PC-3 (cell line): Measurements from ENCODE around the gene FBXO41. TPM values are rescaled to one million over a fixed set of nuclear protein-coding genes. Genes with fewer than 3 reads are reported as not detected.

ENCODE experiments used
- ATAC-seq: fragments of 200-7000 bp; cut with Tn5 transposase; 2 replicates; pipeline ENCODE4 v1.9.1; 2020; ENCODE audit warnings: mild to moderate bottlenecking, moderate library complexity
- BruUV-seq: library from RNA; stranded (reverse); fragments of 400-500 nt; replicated peaks from 2 replicates; lab custom pipeline; 2021; lab: Mats Ljungman, UMichigan
- CTCF ChIA-PET: fragments of 300-600 bp; sonication (Branson Sonifier 250); formaldehyde crosslinking; loops from one replicate; lab custom pipeline; 2022; ENCODE audit warnings: antibody characterized with exemption; lab: Charles Lee
- POLR2A ChIA-PET: fragments of 300-600 bp; sonication (Branson Sonifier 250); formaldehyde crosslinking; loops from one replicate; lab custom pipeline; 2022; ENCODE audit warnings: antibody characterized with exemption; ENCODE audit not compliant: unreplicated experiment; lab: Charles Lee
- DNase-seq: peaks from one replicate; pipeline ENCODE4 v3.0.0-alpha.2; 2015
- H2AFZ ChIP-seq: fragments of 300-600 bp; sonication (generic); 2 replicates; pipeline ENCODE4 v1.6.0; 2016; ENCODE audit warnings: antibody characterized with exemption, low read length
- H3F3A ChIP-seq: fragments of 300-600 bp; sonication (generic); one replicate; pipeline ENCODE4 v1.6.0; 2017; ENCODE audit warnings: antibody characterized with exemption, low read length, control low read depth, mild to moderate bottlenecking; ENCODE audit not compliant: unreplicated experiment
- H3K27ac ChIP-seq: fragments of 300-600 bp; sonication (generic); 2 replicates; pipeline ENCODE4 v1.5.1; 2016; ENCODE audit warnings: mild to moderate bottlenecking, low read length
- H3K27me3 ChIP-seq: fragments of 300-600 bp; sonication (generic); 2 replicates; pipeline ENCODE4 v1.6.1; 2016; ENCODE audit warnings: low read length, mixed read lengths
- H3K36me3 ChIP-seq: fragments of 300-600 bp; sonication (generic); 2 replicates; pipeline ENCODE4 v1.6.1; 2016; ENCODE audit warnings: low read depth, mixed run types, low read length, mixed read lengths
- H3K4me1 ChIP-seq: fragments of 300-600 bp; sonication (generic); 2 replicates; pipeline ENCODE4 v1.5.1; 2016; ENCODE audit warnings: low read length; ENCODE audit not compliant: insufficient read depth
- H3K4me2 ChIP-seq: fragments of 300-600 bp; sonication (generic); 2 replicates; pipeline ENCODE4 v1.6.0; 2016; ENCODE audit warnings: low read length
- H3K4me3 ChIP-seq: fragments of 300-600 bp; sonication (generic); 2 replicates; pipeline ENCODE4 v1.5.1; 2016; ENCODE audit warnings: mild to moderate bottlenecking, low read length, mixed read lengths
- H3K79me2 ChIP-seq: fragments of 300-600 bp; sonication (generic); 2 replicates; pipeline ENCODE4 v1.6.1; 2017; ENCODE audit warnings: low read length, mixed read lengths
- H3K9ac ChIP-seq: fragments of 300-600 bp; sonication (generic); 2 replicates; pipeline ENCODE4 v1.6.0; 2016; ENCODE audit warnings: mild to moderate bottlenecking, low read length
- H3K9me2 ChIP-seq: fragments of 300-600 bp; sonication (generic); replicated peaks from 2 replicates; pipeline ENCODE4 v1.6.1; 2016; ENCODE audit warnings: mixed run types, low read length, mixed read lengths
- H3K9me3 ChIP-seq: fragments of 300-600 bp; sonication (generic); 2 replicates; pipeline ENCODE4 v1.6.1; 2016; ENCODE audit warnings: low read length, mixed read lengths
- H4K20me1 ChIP-seq: fragments of 300-600 bp; sonication (generic); 2 replicates; pipeline ENCODE4 v1.6.1; 2016; ENCODE audit warnings: low read length, mixed read lengths
- CTCF ChIP-seq: fragments of 300-600 bp; sonication (generic); conservative IDR thresholded peaks from 2 replicates; pipeline ENCODE4 v1.5.1; 2017; ENCODE audit warnings: antibody characterized with exemption, low read depth, mild to moderate bottlenecking, low read length
- EZH2 ChIP-seq: fragments of 300-600 bp; sonication (generic); IDR thresholded peaks from one replicate; pipeline ENCODE4 v1.6.1; 2017; ENCODE audit warnings: antibody characterized with exemption, mild to moderate bottlenecking, low read length; ENCODE audit not compliant: unreplicated experiment
- EZH2phosphoT487 ChIP-seq: fragments of 300-600 bp; sonication (generic); IDR thresholded peaks from 2 replicates; pipeline ENCODE4 v1.6.1; 2018; ENCODE audit warnings: mild to moderate bottlenecking, antibody characterized with exemption, low read length, borderline replicate concordance
- intact Hi-C: fragments of 100-400 bp; cut with micrococcal nuclease; formaldehyde crosslinking; loops from 2 replicates; pipeline ENCODE4 v1.9.0; 2023
- total RNA-seq: library from RNA; depleted of rRNA; stranded (reverse); fragments of >200 nt; gene quantifications from 2 replicates; pipeline ENCODE4 v1.2.3, GENCODE V29; 2014

The FBXO41 gene
- total RNA-seq, 1 experiment from 2014 or later: 4.2 TPM

- DNase-seq (no peak), ATAC-seq (no peak)
- POLR2A ChIA-PET: no interaction called here
- BruUV-seq: TSS peak; percentile 25
- Histone ChIP-seq H3K36me3 (no peaks in the 10 kb centered on the region), H3K27me3 (no peaks in the 10 kb centered on the region), H4K20me1 (no peaks in the 10 kb centered on the region), H3F3A (no peaks in the 10 kb centered on the region), H2AFZ (peak overlapping the region; percentile 87; the same call in 1 of the 2 replicates), H3K9ac (peak overlapping the region; percentile 65; the same call in 1 of the 2 replicates), H3K4me3 (peak overlapping the region; percentile 83), H3K9me3 (no peaks in the 10 kb centered on the region), H3K79me2 (0 out of 2 replicates have a peak, but pooled peaks cover 10% of the 10 kb centered on the region), H3K4me1 (peaks cover 12% of the 10 kb centered on the region; the same call in 1 of the 2 replicates), H3K9me2 (no peaks in the 10 kb centered on the region), H3K27ac (no peak overlapping the region), H3K4me2 (peak overlapping the region; percentile 95)
- CTCF ChIA-PET: no interaction called here
- intact Hi-C loops: no loop called here
- TF ChIP-seq CTCF (no peak), EZH2phosphoT487 (no peak), EZH2 (no peak)
Measured at GRCh38 chr2:73282924-73283544, 1.2 kb downstream of the FBXO41 start.

- Histone ChIP-seq H3K9ac (no peak overlapping the region), H3K9me2 (no peaks in the 10 kb centered on the region), H3K79me2 (0 out of 2 replicates have a peak, but pooled peaks cover 10% of the 10 kb centered on the region), H3K27me3 (no peaks in the 10 kb centered on the region), H4K20me1 (no peaks in the 10 kb centered on the region), H3K36me3 (no peaks in the 10 kb centered on the region), H3K4me1 (peaks cover 12% of the 10 kb centered on the region; the same call in 1 of the 2 replicates), H3K9me3 (no peaks in the 10 kb centered on the region), H3F3A (no peaks in the 10 kb centered on the region), H3K4me2 (no peak overlapping the region), H2AFZ (no peak overlapping the region), H3K4me3 (no peak overlapping the region), H3K27ac (no peak overlapping the region)
- DNase-seq (no peak), ATAC-seq (no peak)
- TF ChIP-seq EZH2 (no peak), CTCF (no peak), EZH2phosphoT487 (no peak)
- no TSS peak for BruUV-seq
- ChIA-PET CTCF (no interaction called here), POLR2A (no interaction called here)
- intact Hi-C loops: no loop called here
Measured at GRCh38 chr2:73281244-73281643, 3.0 kb downstream of the FBXO41 start.

- Histone ChIP-seq H3K9me2 (no peaks in the 10 kb centered on the region), H3K4me1 (peaks cover 12% of the 10 kb centered on the region; the same call in 1 of the 2 replicates), H3K9ac (no peak overlapping the region), H3K36me3 (no peaks in the 10 kb centered on the region), H4K20me1 (no peaks in the 10 kb centered on the region), H3K27me3 (no peaks in the 10 kb centered on the region), H2AFZ (no peak overlapping the region), H3F3A (no peaks in the 10 kb centered on the region), H3K27ac (no peak overlapping the region), H3K4me3 (no peak overlapping the region), H3K79me2 (0 out of 2 replicates have a peak, but pooled peaks cover 10% of the 10 kb centered on the region), H3K9me3 (no peaks in the 10 kb centered on the region), H3K4me2 (no peak overlapping the region)
- TF ChIP-seq CTCF (no peak), EZH2phosphoT487 (no peak), EZH2 (no peak)
- POLR2A ChIA-PET: no interaction called here
- DNase-seq (no peak), ATAC-seq (no peak)
- BruUV-seq: no TSS peak
- intact Hi-C loops: no loop called here
- CTCF ChIA-PET: no interaction called here
Measured at GRCh38 chr2:73279852-73280251, 4.4 kb downstream of the FBXO41 start.
